Measurements from ENCODE around the gene FOXP1. TPM values are rescaled to one million over a fixed set of nuclear protein-coding genes. Genes with fewer than 3 reads are reported as not detected.

FOXP1 gene
- total and polyA plus RNA-seq, 2 of the 13 experiments (the other 11 are each of a cell fraction or from before 2014, with no cell fraction given), result 40.4 to 59.0 TPM

GRCh38 chr3:71547249-71548198 lies 36.0 kb downstream of the FOXP1 start (continued):
- TF ChIP-seq LCORL (IDR thresholded peaks at IDR 0.05) (no peak), LCORL (CRISPR knock-in tag; IDR thresholded peaks at IDR 0.05) (peak; percentile 72), PRDM4 (CRISPR knock-in tag; IDR thresholded peaks at IDR 0.05; ENCODE audit: borderline replicate concordance) (no peak), CREM (IDR thresholded peaks at IDR 0.05) (peak; percentile 73; the same call in 1 of the 2 replicates), CREM (CRISPR knock-in tag; IDR thresholded peaks at IDR 0.05) (no peak), ZNF207 (IDR thresholded peaks at IDR 0.05; ENCODE audit: borderline replicate concordance) (no peak), KLF16 (CRISPR knock-in tag; IDR thresholded peaks at IDR 0.05) (peak in 1 of 2 experiments; percentile 37; a peak in 1 of 4 replicates), FOXP1 (IDR thresholded peaks at IDR 0.05) (no peak), FOXP1 (CRISPR knock-in tag; IDR thresholded peaks at IDR 0.05) (peak; percentile 72; the same call in 1 of the 2 replicates), TARDBP (CRISPR knock-in tag; IDR thresholded peaks at IDR 0.05) (peak; percentile 66; the same call in 1 of the 2 replicates), AHDC1 (CRISPR knock-in tag; IDR thresholded peaks at IDR 0.05; ENCODE audit: borderline replicate concordance) (peak; percentile 93), ZNF317 (CRISPR knock-in tag; IDR thresholded peaks at IDR 0.05) (peak; percentile 45; the same call in 1 of the 2 replicates), ZMYM4 (CRISPR knock-in tag; IDR thresholded peaks at IDR 0.05) (peak; percentile 85), TCF7 (IDR thresholded peaks at IDR 0.05; ENCODE audit: low read depth) (peak; percentile 83), FOXA3 (CRISPR knock-in tag; IDR thresholded peaks at IDR 0.05) (peak; percentile 80), ZNF331 (CRISPR knock-in tag; IDR thresholded peaks at IDR 0.05) (peak; percentile 83; the same call in 1 of the 2 replicates)
